ENCODE measurements around the gene SIGLEC11. TPM values are rescaled to one million over a fixed set of nuclear protein-coding genes. Genes with fewer than 3 reads are reported as not detected.
A peak's percentile ranks its signal among the peaks of the same experiment; 100 is the strongest.

The SIGLEC11 gene
- total and polyA plus RNA-seq, 2 of the 13 experiments (the other 11 are each of a cell fraction or from before 2014, with no cell fraction given): not detected

DNA sequence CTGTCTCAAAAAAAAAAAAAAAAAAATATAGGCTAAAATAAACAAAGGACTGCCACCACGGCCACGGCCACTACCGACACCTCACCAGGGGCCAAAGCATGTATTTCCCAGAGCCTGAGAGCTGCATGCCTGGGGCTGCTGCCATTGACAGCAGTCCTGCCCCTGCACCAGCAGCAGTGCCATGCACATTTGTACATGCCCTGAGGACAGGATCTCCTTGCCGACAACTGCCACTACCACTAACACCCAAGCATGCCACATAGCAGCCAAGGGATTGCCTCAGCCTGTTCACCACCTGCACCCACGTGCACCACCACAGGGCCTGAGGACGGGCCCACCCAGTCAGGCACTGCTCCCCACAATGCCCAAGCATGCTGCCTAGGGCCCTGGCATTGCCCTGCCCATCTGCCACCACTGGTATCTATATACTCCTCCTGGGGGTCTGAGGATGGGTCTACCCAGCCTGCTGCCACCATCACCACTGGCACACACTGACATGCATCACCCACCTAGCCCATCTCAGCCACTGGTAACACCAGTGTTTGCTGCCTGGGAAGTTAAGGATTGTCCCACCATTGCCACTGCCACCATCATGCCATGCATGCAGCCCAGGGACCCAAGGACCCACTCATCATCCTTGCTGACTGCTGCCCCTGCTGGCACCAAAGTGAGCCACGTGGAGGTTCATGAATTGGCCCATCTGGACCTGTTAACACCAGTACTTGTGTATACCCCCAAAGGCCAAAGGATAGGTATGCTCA lies 21.1 kb downstream of the SIGLEC11 start:
- H3K4me3 ChIP-seq (replicated peaks in 1 of 3; ENCODE audit: insufficient read depth in 1 of 3, low read depth in 2 of 3, low read length in 3 of 3): no peak overlapping the region
- CTCF ChIA-PET (ENCODE audit: low intra/inter-chr PET ratio, low total read pairs): interaction anchor here (3.2 kb wide), 1 partner anchor 44 kb away, joined by 91 read pairs; no protein-coding TSS in a partner anchor
- no peaks in the 10 kb centered on the region for H3K9me3 ChIP-seq (ENCODE audit: low read length)
- H4K20me1 ChIP-seq (ENCODE audit: insufficient read depth, low read length): no peaks in the 10 kb centered on the region
- POLR2A ChIA-PET: interaction anchor here (0.9 to 1.7 kb wide), 2 partner anchors 10 to 44 kb away, joined by 4 to 5 read pairs; no protein-coding TSS in a partner anchor
- no peak overlapping the region for H3K27ac ChIP-seq (ENCODE audit: extremely low read length, insufficient read depth, low read length)
- H2AFZ ChIP-seq (ENCODE audit: low read length): no peak overlapping the region
- H3K36me3 ChIP-seq (replicated peaks in 1 of 2; ENCODE audit: control insufficient read depth in 1 of 2, insufficient read depth in 2 of 2, low read length in 2 of 2): no peaks in the 10 kb centered on the region
- H3K27me3 ChIP-seq (ENCODE audit: control insufficient read depth in 1 of 2, insufficient read depth in 2 of 2, low read length in 2 of 2): no peaks in the 10 kb centered on the region
- H3K4me2 ChIP-seq (ENCODE audit: low read depth, low read length): no peak overlapping the region
- peak; percentile 8; the same call in 1 of the 3 replicates for ATAC-seq
- no peak for DNase-seq (ENCODE audit: low spot score)
- 41% methylated on average over 5 of the region's 7 CpGs for WGBS (ENCODE audit: low lambda C conversion rate)
- in situ Hi-C loops (cut with HindIII; ENCODE audit: extremely low pct_ligation_motif_present, low pct_unique_long_range_greater_than_20kb) (loop anchor here (5.0 kb wide), 1 partner anchor 37 kb away; no protein-coding TSS in a partner anchor), intact Hi-C loops (cut with micrococcal nuclease; ENCODE audit: unreplicated experiment) (no loop called here)
- H3K4me1 ChIP-seq (ENCODE audit: insufficient read depth, low read length): peaks cover 48% of the 10 kb centered on the region
- no peak overlapping the region for H3K9ac ChIP-seq (ENCODE audit: insufficient read depth, low read depth, low read length)
- no peaks in the 10 kb centered on the region for H3K79me2 ChIP-seq (ENCODE audit: insufficient read depth, low read length)
- BruUV-seq (replicated peaks): no TSS peak
- no peak for FAIRE-seq
- TF ChIP-seq, protein P1, sequence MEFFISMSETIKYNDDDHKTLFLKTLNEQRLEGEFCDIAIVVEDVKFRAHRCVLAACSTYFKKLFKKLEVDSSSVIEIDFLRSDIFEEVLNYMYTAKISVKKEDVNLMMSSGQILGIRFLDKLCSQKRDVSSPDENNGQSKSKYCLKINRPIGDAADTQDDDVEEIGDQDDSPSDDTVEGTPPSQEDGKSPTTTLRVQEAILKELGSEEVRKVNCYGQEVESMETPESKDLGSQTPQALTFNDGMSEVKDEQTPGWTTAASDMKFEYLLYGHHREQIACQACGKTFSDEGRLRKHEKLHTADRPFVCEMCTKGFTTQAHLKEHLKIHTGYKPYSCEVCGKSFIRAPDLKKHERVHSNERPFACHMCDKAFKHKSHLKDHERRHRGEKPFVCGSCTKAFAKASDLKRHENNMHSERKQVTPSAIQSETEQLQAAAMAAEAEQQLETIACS (CRISPR knock-in tag; IDR thresholded peaks at IDR 0.05): no peak
- TF ChIP-seq TBL1XR1 (IDR thresholded peaks at IDR 0.05; ENCODE audit: borderline replicate concordance, low read length, partially characterized antibody) (no peak), RBFOX2 (IDR thresholded peaks at IDR 0.05; ENCODE audit: low read depth, low read length) (no peak), AGO2 (optimal IDR thresholded peaks at IDR 0.05; ENCODE audit: low read depth, low read length) (no peak), CTCF (CRISPR knock-in tag; IDR thresholded peaks at IDR 0.05) (peak; percentile 16; the same call in 1 of the 2 replicates), TFAP4 (IDR thresholded peaks at IDR 0.05; ENCODE audit: borderline replicate concordance, low read depth) (no peak), ZNF18 (CRISPR knock-in tag; IDR thresholded peaks at IDR 0.05; ENCODE audit: insufficient replicate concordance) (peak; percentile 78), ZNF12 (CRISPR knock-in tag; IDR thresholded peaks at IDR 0.05) (no peak), ZNF121 (CRISPR knock-in tag; IDR thresholded peaks at IDR 0.05) (peak; percentile 30; the same call in 1 of the 2 replicates), HNRNPL (IDR thresholded peaks at IDR 0.05; ENCODE audit: low read depth, low read length) (peak; percentile 80), RBM39 (IDR thresholded peaks at IDR 0.05; ENCODE audit: low read depth, low read length, poor library complexity, severe bottlenecking) (no peak), ISL2 (CRISPR knock-in tag; IDR thresholded peaks at IDR 0.05) (no peak), GMEB2 (CRISPR knock-in tag; IDR thresholded peaks at IDR 0.05; ENCODE audit: low read depth) (no peak), ZNF414 (CRISPR knock-in tag; IDR thresholded peaks at IDR 0.05) (no peak), CC2D1A (CRISPR knock-in tag; IDR thresholded peaks at IDR 0.05) (no peak)
